K562 (cell line): ENCODE data around the gene PTRH1. TPM values are rescaled to one million over a fixed set of nuclear protein-coding genes. Genes with fewer than 3 reads are reported as not detected.
A peak's percentile ranks its signal among the peaks of the same experiment; 100 is the strongest.

ENCODE experiments used
- BRCA1 ChIP-seq, 2 experiments: fragments of 450-650 bp in 1 of 2; sonication (generic) in 1 of 2; formaldehyde crosslinking in 1 of 2; IDR thresholded peaks; 2 replicates each; pipeline versions ENCODE4 v1.5.0 to v1.6.1; 2017 to 2020; ENCODE audit warnings: mild to moderate bottlenecking in 1 of 2, missing genetic modification reagents in 1 of 2
- ELF4 ChIP-seq: fragments of 450-650 bp; formaldehyde crosslinking; IDR thresholded peaks from 2 replicates; pipeline ENCODE4 v1.4.0; 2022; ENCODE audit warnings: missing genetic modification characterization
- MTA1 ChIP-seq: fragments of 450-650 bp; IDR thresholded peaks from 2 replicates; pipeline ENCODE4 v1.6.1; 2017; ENCODE audit warnings: borderline replicate concordance
- SIN3B ChIP-seq: fragments of 450-650 bp; IDR thresholded peaks from 2 replicates; pipeline ENCODE4 v1.6.1; 2017; ENCODE audit warnings: low read depth, mild to moderate bottlenecking, moderate library complexity
- TFAM ChIP-seq: fragments of 250-450 bp; sonication (Bioruptor Pico); conservative IDR thresholded peaks from 2 replicates; pipeline ENCODE4 v1.5.0; 2021; ENCODE audit warnings: mild to moderate bottlenecking, moderate library complexity
- ZNF134 ChIP-seq: fragments of 250-450 bp; sonication (Bioruptor Pico); conservative IDR thresholded peaks from 2 replicates; pipeline ENCODE4 v1.4.0; 2020
- polyA plus RNA-seq, 8 experiments: library from polyadenylated mRNA; depleted of rRNA in 4 of 8; stranded (reverse) in 5 of 8; unstranded in 3 of 8; fragments of >200 nt; fragmentation: Nextera tagmentation in 2 of 8; fragmentation: Illumina TruSeq in 1 of 8; extraction: Ambion mirVana in 2 of 8; extraction: Trizol in 1 of 8; gene quantifications; 2 replicates each; pipeline versions ENCODE4 v1.2.1 to v1.2.3, GENCODE V29; 2011 to 2014; ENCODE audit warnings: inconsistent platforms in 1 of 8, missing spikeins in 1 of 8
- total RNA-seq, 7 experiments: library from RNA; depleted of rRNA in 6 of 7; stranded (reverse); fragments of >200 nt in 6 of 7; fragmentation: Illumina TruSeq in 2 of 7; extraction: Trizol in 2 of 7; gene quantifications; 2 replicates each; pipeline versions ENCODE4 v1.2.1 to v1.2.3, GENCODE V29; 2011 to 2021; ENCODE audit warnings: low replicate concordance in 1 of 7
- TF ChIP-seq, protein P1 (sequence below): sonication (generic); formaldehyde crosslinking; IDR thresholded peaks from 2 replicates; pipeline ENCODE4 v1.8.1; 2023; ENCODE audit warnings: mild to moderate bottlenecking, missing genetic modification reagents
- TF ChIP-seq, protein P2 (sequence below), 2 experiments: fragments of 450-650 bp; IDR thresholded peaks; 2 replicates each; pipeline ENCODE4 v1.6.1; 2018; ENCODE audit warnings: mild to moderate bottlenecking in 2 of 2, low read depth in 1 of 2; ENCODE audit not compliant: partially characterized antibody in 2 of 2
- TF ChIP-seq, protein P3 (sequence below): fragments of 450-650 bp; IDR thresholded peaks from 2 replicates; pipeline ENCODE4 v1.6.1; 2014; ENCODE audit warnings: low read depth, mild to moderate bottlenecking, moderate library complexity, borderline replicate concordance

PTRH1 gene
- total and polyA plus RNA-seq, 9 of the 15 experiments (the other 6 are each of a cell fraction or from before 2014, with no cell fraction given) = 0.63 to 43.1 (median 5.7) TPM

DNA sequence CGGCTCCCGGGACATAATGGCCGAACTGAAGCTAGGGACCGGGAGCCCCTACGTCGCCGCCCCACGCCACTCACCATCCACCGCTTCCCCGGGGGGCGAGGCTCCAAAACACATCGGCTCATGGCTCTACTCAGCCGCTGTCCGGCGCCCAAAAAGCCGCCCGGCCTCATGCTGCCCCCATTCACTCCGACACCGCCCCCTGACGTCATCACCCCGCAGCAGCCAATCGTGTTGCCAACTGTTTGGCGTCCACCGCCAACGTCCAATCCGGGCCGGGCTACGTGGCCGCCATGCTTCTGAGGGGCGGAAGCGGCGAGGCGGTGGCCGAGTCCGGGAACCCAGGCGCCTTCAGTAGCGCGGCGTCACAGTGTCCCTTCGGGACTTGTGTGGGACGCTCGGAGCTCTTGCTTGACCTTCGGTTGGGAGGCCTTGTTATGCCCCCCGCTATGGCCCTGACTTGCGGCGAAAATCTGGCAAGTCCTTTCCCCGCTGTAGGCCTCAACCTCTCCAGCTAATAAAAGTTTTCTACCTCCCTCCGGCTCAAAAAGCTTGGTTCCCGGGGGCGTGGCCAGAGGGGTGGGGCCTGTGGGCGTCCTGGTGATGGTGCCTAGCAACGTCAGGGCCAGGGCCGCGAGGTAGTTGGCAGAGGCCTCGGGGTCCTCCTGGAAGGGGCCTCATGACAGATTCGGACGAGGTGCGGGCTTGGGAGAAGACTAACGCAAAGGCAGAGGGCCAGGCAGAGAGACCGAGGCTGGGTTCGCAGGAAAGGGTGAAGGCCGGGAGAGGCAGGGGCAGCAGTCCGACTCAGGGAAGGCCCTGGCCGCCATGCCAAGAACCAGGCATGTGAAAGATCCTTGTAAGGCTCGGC is at the start of gene PTRH1, which contains the start of gene TTC16 (continued):
- TF ChIP-seq, protein P1, sequence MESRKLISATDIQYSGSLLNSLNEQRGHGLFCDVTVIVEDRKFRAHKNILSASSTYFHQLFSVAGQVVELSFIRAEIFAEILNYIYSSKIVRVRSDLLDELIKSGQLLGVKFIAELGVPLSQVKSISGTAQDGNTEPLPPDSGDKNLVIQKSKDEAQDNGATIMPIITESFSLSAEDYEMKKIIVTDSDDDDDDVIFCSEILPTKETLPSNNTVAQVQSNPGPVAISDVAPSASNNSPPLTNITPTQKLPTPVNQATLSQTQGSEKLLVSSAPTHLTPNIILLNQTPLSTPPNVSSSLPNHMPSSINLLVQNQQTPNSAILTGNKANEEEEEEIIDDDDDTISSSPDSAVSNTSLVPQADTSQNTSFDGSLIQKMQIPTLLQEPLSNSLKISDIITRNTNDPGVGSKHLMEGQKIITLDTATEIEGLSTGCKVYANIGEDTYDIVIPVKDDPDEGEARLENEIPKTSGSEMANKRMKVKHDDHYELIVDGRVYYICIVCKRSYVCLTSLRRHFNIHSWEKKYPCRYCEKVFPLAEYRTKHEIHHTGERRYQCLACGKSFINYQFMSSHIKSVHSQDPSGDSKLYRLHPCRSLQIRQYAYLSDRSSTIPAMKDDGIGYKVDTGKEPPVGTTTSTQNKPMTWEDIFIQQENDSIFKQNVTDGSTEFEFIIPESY (CRISPR knock-in tag) = peak; percentile 20; the same call in 1 of the 2 replicates
- no peak for TF ChIP-seq BRCA1 (IDR thresholded peaks at IDR 0.05)
- no peak for TF ChIP-seq BRCA1 (CRISPR knock-in tag; IDR thresholded peaks at IDR 0.05)
- no peak for TF ChIP-seq ZNF134 (CRISPR knock-in tag)
- TF ChIP-seq, protein P2, sequence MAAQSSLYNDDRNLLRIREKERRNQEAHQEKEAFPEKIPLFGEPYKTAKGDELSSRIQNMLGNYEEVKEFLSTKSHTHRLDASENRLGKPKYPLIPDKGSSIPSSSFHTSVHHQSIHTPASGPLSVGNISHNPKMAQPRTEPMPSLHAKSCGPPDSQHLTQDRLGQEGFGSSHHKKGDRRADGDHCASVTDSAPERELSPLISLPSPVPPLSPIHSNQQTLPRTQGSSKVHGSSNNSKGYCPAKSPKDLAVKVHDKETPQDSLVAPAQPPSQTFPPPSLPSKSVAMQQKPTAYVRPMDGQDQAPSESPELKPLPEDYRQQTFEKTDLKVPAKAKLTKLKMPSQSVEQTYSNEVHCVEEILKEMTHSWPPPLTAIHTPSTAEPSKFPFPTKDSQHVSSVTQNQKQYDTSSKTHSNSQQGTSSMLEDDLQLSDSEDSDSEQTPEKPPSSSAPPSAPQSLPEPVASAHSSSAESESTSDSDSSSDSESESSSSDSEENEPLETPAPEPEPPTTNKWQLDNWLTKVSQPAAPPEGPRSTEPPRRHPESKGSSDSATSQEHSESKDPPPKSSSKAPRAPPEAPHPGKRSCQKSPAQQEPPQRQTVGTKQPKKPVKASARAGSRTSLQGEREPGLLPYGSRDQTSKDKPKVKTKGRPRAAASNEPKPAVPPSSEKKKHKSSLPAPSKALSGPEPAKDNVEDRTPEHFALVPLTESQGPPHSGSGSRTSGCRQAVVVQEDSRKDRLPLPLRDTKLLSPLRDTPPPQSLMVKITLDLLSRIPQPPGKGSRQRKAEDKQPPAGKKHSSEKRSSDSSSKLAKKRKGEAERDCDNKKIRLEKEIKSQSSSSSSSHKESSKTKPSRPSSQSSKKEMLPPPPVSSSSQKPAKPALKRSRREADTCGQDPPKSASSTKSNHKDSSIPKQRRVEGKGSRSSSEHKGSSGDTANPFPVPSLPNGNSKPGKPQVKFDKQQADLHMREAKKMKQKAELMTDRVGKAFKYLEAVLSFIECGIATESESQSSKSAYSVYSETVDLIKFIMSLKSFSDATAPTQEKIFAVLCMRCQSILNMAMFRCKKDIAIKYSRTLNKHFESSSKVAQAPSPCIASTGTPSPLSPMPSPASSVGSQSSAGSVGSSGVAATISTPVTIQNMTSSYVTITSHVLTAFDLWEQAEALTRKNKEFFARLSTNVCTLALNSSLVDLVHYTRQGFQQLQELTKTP (IDR thresholded peaks at IDR 0.05; ENCODE audit: low read depth in 1 of 2, partially characterized antibody in 2 of 2) = no peak
- TF ChIP-seq ELF4 (CRISPR knock-in tag) = peak; percentile 79; the same call in 1 of the 2 replicates
- TF ChIP-seq, protein P3, sequence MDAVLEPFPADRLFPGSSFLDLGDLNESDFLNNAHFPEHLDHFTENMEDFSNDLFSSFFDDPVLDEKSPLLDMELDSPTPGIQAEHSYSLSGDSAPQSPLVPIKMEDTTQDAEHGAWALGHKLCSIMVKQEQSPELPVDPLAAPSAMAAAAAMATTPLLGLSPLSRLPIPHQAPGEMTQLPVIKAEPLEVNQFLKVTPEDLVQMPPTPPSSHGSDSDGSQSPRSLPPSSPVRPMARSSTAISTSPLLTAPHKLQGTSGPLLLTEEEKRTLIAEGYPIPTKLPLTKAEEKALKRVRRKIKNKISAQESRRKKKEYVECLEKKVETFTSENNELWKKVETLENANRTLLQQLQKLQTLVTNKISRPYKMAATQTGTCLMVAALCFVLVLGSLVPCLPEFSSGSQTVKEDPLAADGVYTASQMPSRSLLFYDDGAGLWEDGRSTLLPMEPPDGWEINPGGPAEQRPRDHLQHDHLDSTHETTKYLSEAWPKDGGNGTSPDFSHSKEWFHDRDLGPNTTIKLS = 0 out of 2 replicates have a peak, but pooled peaks have one; percentile 44
- no peak for TF ChIP-seq TFAM (CRISPR knock-in tag)
- TF ChIP-seq MTA1 = peak; percentile 47; the same call in 1 of the 2 replicates
- peak; percentile 66; the same call in 1 of the 2 replicates for TF ChIP-seq SIN3B
